ENCODE measurements around the gene BCAS1.

BCAS1 gene

DNA sequence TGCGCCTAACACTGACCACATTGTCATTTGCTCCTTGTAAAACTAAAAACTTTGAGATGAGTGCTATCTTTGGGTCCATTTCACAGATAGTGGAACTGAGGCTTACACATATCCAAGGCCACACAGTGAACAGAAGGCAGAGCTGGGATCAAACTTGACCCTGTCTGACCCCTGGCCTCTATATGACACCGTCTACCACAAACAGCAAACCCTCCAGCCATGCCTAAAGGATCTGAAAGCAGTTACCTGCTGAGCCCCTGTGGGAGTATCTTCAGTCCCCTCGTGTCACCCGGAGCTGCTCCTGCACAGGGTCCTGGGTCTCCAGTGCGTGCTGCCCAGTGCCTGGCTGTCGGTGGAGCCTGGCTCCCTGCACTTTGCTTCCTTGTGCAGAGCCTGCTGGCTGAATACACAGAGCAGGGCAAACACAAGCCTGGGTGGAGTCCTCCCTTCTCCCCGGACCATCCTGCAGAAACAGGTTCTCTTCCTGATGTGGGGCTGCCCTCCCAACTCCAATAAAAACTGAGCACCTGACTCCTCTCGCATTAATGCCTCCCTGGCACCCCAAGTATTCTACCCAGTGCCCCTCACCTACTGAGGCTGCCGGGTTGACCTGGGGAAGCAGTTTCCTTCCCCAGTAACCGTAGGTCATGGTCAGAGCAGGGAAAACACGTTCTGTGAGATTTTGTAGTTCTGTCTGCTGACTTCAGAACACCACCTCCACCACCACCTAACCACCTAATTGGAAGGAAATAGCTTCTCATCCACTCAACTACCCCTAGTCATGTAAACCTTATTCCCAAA is at the start of gene BCAS1:
TSS of gene BCAS1 (minus strand) at position 408 of the 801 bp plus-strand sequence. CDS start 11,876 bp downstream, outside the sequence.
- no peak for DNase-seq (ENCODE audit: low read depth in 4 of 4, low spot score in 1 of 4)

DNA sequence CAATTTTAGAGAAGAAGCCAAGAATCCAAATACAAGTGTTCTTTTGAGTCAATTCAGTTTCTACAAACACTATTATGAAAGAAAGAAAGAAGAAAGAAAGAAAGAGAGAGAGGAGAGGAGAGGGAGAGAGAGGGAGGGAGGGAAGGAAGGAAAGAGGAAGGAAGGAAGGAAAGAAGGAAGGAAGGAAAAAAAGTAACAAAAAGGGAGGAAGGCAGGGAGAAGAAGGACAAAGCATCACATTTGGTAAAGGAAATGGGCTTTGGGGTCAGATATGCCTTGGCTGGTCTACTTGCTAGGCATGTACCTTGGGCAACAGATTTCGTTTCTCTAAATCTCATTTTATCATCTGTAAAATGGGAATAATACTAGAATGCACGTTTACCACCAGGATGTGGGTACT is 49.4 kb upstream of the BCAS1 start:
- DNase-seq (ENCODE audit: low read depth in 4 of 4, low spot score in 1 of 4), result no peak

DNA sequence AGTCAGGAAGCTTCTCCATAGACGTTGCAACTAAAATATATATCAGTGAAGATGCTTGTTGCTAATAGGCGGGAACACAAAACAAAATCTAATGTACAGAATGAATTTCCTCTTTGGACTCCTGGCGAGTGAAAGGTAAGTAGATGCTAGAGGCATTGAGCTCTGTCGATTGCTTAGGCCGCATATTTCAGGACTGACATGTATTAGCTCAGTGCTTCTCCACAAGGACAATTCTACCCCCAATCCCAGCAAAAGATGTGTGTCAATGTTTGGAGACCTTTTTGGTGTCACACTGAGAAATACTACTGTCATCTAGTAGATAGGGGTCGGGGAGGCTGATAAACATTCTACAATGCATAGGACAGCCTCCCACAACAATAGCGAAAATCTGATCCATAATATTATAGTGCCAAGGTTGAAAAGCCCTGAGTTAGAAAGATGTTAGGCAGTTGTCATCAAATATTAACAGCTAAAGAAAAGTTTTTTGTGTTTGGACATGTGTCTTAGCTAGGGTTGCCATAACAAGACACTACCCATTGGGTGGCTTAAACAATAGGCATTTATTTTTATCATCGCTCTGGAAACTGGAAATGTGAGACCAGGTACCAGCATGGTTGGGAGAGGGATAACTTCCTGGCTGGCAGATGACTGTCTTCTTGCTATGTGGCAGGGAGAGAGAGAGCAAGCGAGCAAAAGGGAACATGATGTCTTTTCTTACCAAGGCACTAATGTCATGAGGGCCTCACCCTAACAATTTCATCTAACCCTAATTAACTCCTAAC is 48.0 kb upstream of the BCAS1 start:
- DNase-seq (ENCODE audit: low read depth in 4 of 4, low spot score in 1 of 4), result no peak

GRCh38 chr20:54116550-54117235 is 46.3 kb upstream of the BCAS1 start:
- DNase-seq (ENCODE audit: low read depth in 4 of 4, low spot score in 1 of 4), result no peak

- DNase-seq (ENCODE audit: low read depth in 4 of 4, low spot score in 1 of 4), result no peak
Observed at GRCh38 chr20:54115172-54115854, 44.9 kb upstream of the BCAS1 start.

- DNase-seq (ENCODE audit: low read depth in 4 of 4, low spot score in 1 of 4), result no peak
Observed at GRCh38 chr20:54114109-54114508, 43.7 kb upstream of the BCAS1 start.

DNA sequence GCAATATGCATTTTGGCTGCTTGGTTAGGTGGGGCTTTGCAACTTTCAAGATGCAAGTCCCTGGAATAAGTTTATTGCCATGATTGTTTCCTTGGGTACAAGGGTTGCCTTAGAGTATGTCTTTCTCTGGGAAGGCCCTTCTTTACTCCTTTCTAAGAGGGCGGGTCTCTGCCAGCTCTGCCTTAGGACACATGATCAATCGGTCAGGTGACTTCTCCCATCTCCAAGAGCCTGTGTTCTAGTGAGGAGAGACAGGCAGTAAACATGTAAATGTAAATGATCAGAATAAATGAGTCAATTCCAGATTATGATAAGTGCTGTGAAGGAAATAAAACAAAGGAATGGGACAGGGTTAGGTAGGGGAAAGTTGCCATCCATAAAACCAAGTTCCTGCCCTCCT is 43.2 kb upstream of the BCAS1 start:
- no peak for DNase-seq (ENCODE audit: low read depth in 4 of 4, low spot score in 1 of 4)

- no peak for DNase-seq (ENCODE audit: low read depth in 4 of 4, low spot score in 1 of 4)
Observed at GRCh38 chr20:54112221-54112884, 42.0 kb upstream of the BCAS1 start.

GRCh38 chr20:54111460-54111859 is 41.1 kb upstream of the BCAS1 start:
- no peak for DNase-seq (ENCODE audit: low read depth in 4 of 4, low spot score in 1 of 4)

DNA sequence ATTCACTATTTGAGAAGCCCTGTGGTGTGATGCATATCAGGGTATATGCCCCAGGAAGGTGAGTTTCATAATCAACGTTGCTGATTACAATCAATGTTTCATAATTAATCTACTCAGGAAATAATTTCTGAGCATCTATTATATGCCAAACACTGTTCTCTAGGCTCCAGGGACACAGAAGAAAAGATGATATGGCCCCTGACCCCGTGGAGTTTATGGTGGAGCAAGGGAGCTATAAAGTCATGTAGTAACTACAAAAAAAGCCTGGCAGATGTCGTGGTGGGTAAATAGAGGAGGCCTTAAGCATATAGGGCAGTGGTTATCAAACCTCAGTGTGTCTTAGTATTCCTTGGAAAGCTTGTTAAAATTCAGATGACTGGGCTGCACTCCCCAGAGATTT is 40.1 kb upstream of the BCAS1 start:
- no peak for DNase-seq (ENCODE audit: low read depth in 4 of 4, low spot score in 1 of 4)

DNA sequence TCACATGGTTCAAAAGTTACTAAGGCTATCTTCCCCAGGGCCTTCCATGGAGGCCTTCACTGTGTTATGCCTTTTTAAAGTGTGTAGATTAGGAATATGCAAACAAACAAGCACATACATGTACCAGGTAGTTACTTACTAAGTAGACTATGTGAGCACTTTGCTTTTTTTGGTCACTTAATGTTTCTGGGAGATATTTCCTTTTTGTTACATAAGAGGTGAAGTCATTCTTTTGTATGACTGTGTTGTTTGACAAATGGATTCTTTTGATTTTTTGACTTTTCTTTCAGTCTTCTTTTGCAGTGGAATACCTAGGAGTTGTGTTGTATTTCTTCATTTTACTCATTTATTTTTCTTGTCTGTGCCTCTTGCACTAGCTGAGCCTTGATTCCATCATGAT is 39.6 kb upstream of the BCAS1 start:
- no peak for DNase-seq (ENCODE audit: low read depth in 4 of 4, low spot score in 1 of 4)

- DNase-seq (ENCODE audit: low read depth in 4 of 4, low spot score in 1 of 4), result no peak
Observed at GRCh38 chr20:54108817-54109216, 38.4 kb upstream of the BCAS1 start.

- DNase-seq (ENCODE audit: low read depth in 4 of 4, low spot score in 1 of 4), result no peak
Observed at GRCh38 chr20:54108326-54108642, 37.9 kb upstream of the BCAS1 start.

DNA sequence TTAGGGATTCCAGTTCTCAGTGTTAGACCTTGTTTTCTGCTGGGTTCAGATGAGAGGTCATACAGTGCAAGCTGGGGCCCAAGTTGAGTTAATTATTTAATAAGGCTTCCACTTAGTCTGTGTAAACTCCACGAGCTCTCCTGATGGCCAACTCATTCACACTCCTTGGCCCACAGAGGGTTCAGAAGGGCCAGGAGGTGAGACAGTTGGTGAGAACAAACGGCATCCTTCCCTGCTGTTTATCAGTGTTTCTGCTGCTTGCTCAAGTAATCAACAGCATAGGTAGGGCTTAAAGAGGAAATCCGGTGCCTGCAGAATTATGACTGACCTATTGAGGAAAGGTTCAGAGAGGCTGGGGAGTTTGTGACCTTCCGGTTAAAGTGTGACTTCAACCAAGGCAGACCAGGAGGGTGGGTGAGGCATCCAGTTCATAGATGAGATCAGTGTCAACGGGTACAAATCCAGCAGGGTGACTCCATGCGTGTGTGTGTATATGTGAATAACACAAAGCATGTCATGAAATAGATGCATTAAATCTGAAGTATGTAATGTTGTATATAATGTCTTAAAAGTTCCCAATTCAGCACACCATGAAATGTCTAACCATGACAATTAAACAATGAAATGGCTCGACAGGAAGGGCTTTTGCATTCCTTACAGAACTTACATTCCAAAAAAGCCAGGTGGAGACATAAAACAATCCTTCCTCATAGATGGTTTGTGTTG is 37.4 kb upstream of the BCAS1 start:
- no peak for DNase-seq (ENCODE audit: low read depth in 4 of 4, low spot score in 1 of 4)

DNA sequence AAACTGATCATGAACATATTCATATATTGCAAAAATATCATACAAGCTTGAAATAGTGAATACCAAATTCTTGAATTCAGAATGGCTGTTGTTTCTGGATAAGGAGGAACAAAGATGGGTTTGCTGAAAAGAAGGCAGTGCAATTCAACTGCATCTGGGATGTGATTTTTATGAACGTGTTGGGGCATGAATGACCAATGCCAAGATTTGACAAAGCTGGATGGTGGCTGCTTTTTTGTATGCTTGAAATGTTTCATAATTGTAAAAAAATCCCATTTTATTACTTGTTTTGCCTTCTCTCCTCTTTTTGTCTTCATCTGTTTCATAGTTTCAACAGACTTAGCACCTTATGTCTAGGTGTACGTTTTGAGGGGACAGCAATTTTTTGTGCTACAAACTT is 36.8 kb upstream of the BCAS1 start:
- no peak for DNase-seq (ENCODE audit: low read depth in 4 of 4, low spot score in 1 of 4)

GRCh38 chr20:54106162-54106561 is 35.8 kb upstream of the BCAS1 start:
- no peak for DNase-seq (ENCODE audit: low read depth in 4 of 4, low spot score in 1 of 4)

GRCh38 chr20:54105653-54106052 is 35.3 kb upstream of the BCAS1 start:
- no peak for DNase-seq (ENCODE audit: low read depth in 4 of 4, low spot score in 1 of 4)

GRCh38 chr20:54104781-54105180 is 34.4 kb upstream of the BCAS1 start:
- no peak for DNase-seq (ENCODE audit: low read depth in 4 of 4, low spot score in 1 of 4)

GRCh38 chr20:54103762-54104600 is 33.6 kb upstream of the BCAS1 start:
- DNase-seq (ENCODE audit: low read depth in 4 of 4, low spot score in 1 of 4), result no peak

Measured in stimulated activated CD4-positive, alpha-beta T cell treated with anti-CD3 and anti-CD28 coated beads, Interleukin-1b, Interleukin-23, amount 100 ng/mL, for 24 hours (primary cell).